T-helper 2 cell (primary cell): ENCODE measurements around the gene HSF4.

ENCODE experiments used
- DNase-seq, 5 experiments: peaks; one replicate each; pipeline versions ENCODE4 v3.0.0 to v3.0.0-alpha.2; 2012 to 2022

Gene HSF4

GRCh38 chr16:67150833-67151396 is 13.6 kb upstream of the HSF4 start, which contains the start of gene B3GNT9:
Gene B3GNT9 (minus strand): TSS chr16:67150998. CDS start chr16:67150485, 513 bp downstream.
- DNase-seq, result peak in 1 of 5 experiments; percentile 67

DNA sequence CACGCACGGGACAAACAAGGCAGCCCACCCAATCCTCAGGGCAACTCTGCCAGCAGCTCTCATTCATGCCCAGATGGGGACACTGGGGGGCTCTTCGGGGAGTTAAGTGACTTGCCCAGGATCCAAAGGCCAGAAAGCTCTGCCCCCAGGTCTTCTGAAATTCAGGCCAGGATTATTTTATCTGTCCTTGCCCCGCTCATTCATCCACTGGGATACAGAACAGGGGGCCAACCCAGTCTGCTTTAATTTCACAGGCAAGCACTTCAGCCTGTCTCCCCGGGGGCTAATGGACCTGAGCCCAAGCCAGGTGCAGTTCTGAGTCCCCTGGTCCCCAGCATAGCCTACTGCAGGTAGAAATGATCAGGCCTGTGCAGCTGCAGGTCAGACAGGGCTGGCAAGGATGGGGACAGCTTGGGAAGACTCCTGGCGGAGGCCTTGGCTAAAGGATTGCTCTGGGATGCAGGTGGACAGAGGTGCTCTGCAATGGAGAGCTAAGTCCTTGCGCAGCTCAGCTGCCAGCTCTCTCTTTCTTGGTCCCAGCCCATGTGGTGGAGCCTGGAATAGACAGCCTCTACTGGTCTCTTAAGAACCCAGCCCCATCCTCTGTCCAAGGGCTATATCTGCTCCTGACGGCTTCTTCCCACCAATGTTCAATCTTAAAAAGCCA is 13.0 kb upstream of the HSF4 start:
- DNase-seq, result no peak

DNA sequence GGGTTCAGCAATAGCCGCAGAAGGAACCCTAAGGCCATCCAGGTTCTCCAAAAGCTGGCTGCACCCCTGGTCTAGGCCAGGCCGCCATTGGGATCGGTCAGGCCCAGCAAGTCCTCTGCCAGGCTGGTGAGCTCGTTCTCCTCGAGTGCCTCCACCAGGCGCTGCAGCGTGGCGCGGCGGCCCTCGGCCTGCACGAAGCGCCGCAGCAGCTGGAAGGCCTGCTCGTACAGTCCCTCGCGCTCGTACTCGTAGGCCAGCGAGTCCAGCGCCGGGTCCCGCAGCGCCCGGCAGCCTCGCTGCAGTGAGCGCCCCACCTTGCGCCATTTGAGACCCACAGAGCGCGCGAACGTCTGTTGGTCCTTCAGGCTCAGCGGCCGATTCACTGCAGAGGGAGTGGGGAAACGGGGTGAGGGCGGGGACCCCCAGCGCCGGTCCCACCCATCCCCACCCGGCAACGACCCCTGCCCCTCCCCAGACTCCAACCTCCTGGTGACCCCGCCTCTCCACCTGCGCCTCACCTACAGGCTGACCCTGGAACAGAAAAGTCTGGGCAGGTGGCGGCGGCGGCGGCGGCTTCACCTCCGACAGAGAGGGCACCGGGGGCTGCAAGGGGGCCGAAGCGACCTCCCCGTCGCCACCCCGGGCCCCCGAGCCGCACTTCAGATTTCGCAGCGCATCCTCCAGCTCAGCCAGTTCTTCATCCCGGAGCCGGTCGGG is 9.8 kb upstream of the HSF4 start:
- no peak for DNase-seq

- peak; percentile 63 to 80 (median 70) for DNase-seq
Measured at GRCh38 chr16:67155295-67156142, 9.0 kb upstream of the HSF4 start.

GRCh38 chr16:67156143-67156844 is 8.3 kb upstream of the HSF4 start:
- no peak for DNase-seq

GRCh38 chr16:67157106-67157748 is 7.3 kb upstream of the HSF4 start:
- no peak for DNase-seq

- DNase-seq, result peak in 2 of 5 experiments; percentile 40 to 62
Measured at GRCh38 chr16:67157892-67158635, 6.5 kb upstream of the HSF4 start.

DNA sequence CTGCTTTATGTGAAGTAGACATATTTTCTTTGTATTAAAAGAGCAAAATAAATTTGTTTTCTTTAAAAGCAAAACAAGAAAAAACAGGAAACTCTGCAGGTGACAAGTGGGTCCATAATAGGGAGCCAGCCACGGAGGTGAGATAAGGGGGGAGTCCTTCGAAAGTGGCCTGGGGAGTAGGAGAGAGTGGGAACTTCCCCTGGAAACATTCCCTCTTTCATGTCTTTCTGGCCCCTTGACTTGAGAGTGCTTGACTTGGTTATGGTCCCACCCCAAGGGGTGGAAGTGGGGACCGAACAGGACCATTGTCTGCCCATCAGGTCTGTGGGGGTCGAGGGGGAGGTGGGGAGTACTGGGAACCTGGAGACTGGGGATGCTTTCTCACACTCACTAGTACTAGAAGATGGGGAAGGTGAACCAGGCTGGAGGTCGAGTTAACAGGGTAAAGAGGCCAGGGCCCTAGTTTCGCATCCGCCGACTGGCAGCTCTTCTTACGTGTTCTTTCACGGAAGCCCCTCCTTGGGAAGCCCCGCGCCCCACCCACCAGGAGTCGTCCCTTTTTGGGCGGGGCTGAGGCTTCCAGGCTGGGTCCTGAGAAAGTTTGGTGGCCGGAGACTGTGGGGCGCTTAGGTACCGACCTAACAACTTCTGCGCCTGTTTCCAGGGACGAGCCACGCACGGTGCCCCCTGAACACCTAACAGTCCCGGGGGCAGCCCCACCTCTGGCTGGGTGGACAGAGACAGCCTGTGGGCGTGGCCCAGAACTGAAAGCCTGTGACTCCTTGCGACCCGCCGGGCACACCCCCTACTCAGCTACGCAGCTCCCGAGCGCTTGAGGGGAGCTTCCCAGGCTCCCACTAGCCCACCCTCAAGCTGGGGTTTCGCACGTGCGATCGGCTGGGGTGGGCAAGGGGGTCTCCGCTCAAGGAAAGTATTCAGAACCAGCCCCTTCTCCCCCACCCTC is 5.6 kb upstream of the HSF4 start:
- DNase-seq, result peak; percentile 54 to 90 (median 74)

GRCh38 chr16:67161595-67162058 is 2.9 kb upstream of the HSF4 start:
- no peak for DNase-seq

- DNase-seq, result no peak
Measured at GRCh38 chr16:67162506-67163163, 1.9 kb upstream of the HSF4 start.

DNA sequence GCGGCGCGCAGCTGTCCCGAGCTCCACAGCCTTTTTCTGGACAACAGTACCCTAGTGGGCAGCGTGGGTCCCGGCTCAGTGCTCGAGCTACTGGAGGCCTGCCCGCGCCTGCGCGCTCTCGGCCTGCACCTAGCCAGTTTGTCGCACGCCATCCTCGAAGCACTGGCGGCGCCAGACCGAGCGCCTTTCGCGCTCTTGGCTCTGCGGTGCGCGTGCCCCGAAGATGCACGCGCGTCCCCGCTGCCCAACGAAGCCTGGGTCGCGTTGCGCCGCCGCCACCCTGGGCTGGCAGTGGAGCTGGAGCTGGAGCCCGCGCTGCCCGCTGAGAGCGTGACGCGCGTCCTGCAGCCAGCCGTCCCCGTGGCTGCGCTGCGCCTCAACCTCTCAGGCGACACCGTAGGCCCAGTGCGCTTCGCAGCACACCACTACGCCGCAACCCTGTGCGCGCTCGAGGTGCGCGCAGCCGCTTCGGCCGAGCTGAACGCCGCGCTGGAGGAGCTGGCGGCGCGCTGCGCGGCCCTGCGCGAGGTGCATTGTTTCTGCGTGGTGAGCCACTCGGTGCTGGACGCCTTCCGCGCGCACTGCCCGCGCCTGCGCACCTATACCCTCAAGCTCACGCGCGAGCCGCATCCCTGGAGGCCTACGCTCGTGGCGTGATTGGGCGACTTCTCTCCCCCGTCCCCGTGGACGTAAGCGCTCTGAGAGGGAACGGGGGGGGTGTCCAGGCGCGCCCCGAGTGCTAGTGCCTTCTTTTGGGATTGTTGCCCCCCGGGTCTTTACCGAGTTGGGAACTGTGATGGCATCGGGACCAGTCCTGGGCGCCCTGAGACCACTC is 1.2 kb upstream of the HSF4 start:
- DNase-seq, result peak in 1 of 5 experiments; percentile 90

DNA sequence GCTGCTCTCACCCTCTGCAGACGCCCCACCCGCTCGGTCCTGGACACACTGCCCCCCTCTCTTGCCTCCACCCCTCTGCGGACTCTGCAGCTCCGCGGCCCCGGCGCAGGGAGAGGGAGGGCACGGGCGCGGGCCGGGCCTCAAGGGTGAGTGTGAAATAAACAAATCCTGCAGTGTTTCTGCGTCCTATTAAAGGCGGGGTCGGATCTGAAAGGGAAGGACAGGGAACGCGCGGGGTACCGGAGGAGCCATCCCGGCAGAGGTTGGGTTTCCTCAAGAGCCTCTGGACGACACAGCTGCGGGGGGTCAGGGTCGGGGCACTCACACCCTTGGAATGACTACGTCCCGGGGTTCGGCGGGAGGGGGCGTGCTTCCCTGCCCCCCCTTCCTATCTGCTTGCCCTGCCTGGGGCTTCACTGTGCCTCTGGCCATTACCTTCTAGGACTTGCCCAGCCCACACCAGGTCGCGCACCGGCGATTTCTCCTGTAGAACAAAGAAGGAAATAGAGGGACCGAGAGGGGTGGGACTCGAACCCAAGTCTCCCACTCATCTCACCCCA is 466 bp upstream of the HSF4 start:
- no peak for DNase-seq

- no peak for DNase-seq
Measured at GRCh38 chr16:67165121-67166078, 855 bp downstream of the HSF4 start.

- DNase-seq, result no peak
Measured at GRCh38 chr16:67166110-67166547, 1.6 kb downstream of the HSF4 start.

GRCh38 chr16:67166598-67167168 is 2.1 kb downstream of the HSF4 start:
- DNase-seq, result no peak

DNA sequence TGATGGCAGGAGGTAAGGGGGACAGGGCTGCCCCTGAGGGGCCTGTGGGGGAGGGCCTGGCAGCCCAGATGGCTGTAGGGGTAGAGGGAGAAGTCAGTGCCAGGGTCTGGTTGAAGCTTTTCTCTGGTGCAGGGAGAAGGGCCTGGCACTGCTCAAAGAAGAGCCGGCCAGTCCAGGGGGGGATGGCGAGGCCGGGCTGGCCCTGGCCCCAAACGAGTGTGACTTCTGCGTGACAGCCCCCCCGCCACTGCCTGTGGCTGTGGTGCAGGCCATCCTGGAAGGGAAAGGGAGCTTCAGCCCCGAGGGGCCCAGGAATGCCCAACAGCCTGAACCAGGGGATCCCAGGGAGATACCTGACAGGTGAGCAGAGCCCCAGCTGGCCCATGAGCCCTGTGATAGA is 3.0 kb downstream of the HSF4 start:
- no peak for DNase-seq
